GM11168 (cell line): ENCODE results near the gene EPAS1.

Experiments
- in situ Hi-C: fragments of 300-500 bp; cut with MboI; formaldehyde crosslinking; loops from one replicate; pipeline ENCODE4 v1.12.0; 2022; ENCODE audit warnings: low sequenced_read_pairs; ENCODE audit not compliant: unreplicated experiment

The EPAS1 gene

GRCh38 chr2:46317094-46317486 lies 19.9 kb downstream of the EPAS1 start:
- in situ Hi-C loops, result no loop called here

- in situ Hi-C loops, result no loop called here
Measured at GRCh38 chr2:46318579-46319460, 21.6 kb downstream of the EPAS1 start.

- in situ Hi-C loops, result no loop called here
Measured at GRCh38 chr2:46319711-46320110, 22.5 kb downstream of the EPAS1 start.

GRCh38 chr2:46320141-46320567 lies 22.9 kb downstream of the EPAS1 start:
- in situ Hi-C loops, result no loop called here

- in situ Hi-C loops, result no loop called here
Measured at GRCh38 chr2:46323730-46324129, 26.5 kb downstream of the EPAS1 start.

GRCh38 chr2:46325182-46325928 lies 28.1 kb downstream of the EPAS1 start:
- in situ Hi-C loops, result no loop called here

GRCh38 chr2:46326231-46326980 lies 29.2 kb downstream of the EPAS1 start:
- in situ Hi-C loops, result no loop called here

GRCh38 chr2:46327627-46328026 lies 30.4 kb downstream of the EPAS1 start:
- in situ Hi-C loops, result no loop called here

GRCh38 chr2:46328291-46328690 lies 31.1 kb downstream of the EPAS1 start:
- in situ Hi-C loops, result no loop called here

GRCh38 chr2:46328829-46329228 lies 31.6 kb downstream of the EPAS1 start:
- in situ Hi-C loops, result no loop called here

GRCh38 chr2:46329340-46329739 lies 32.1 kb downstream of the EPAS1 start:
- in situ Hi-C loops, result no loop called here

GRCh38 chr2:46329803-46330775 lies 32.9 kb downstream of the EPAS1 start:
- in situ Hi-C loops, result no loop called here

- in situ Hi-C loops, result no loop called here
Measured at GRCh38 chr2:46331109-46331766, 34.0 kb downstream of the EPAS1 start.

GRCh38 chr2:46332686-46333281 lies 35.6 kb downstream of the EPAS1 start:
- in situ Hi-C loops, result no loop called here

GRCh38 chr2:46333912-46334311 lies 36.7 kb downstream of the EPAS1 start:
- in situ Hi-C loops, result no loop called here

GRCh38 chr2:46334389-46335271 lies 37.4 kb downstream of the EPAS1 start:
- in situ Hi-C loops, result no loop called here

- in situ Hi-C loops, result no loop called here
Measured at GRCh38 chr2:46335391-46336282, 38.4 kb downstream of the EPAS1 start.
